Measurements from ENCODE around the gene ATP8B2. TPM values are rescaled to one million over a fixed set of nuclear protein-coding genes. Genes with fewer than 3 reads are reported as not detected.

The ATP8B2 gene
- total RNA-seq, 1 experiment from 2014 or later = 50.0 TPM

- H3K27me3 Mint-ChIP-seq (ENCODE audit: low read depth) = peaks cover 12% of the 10 kb centered on the region
- H3K36me3 Mint-ChIP-seq = peaks cover 6% of the 10 kb centered on the region
- no peak overlapping the region for H3K4me3 Mint-ChIP-seq
- no peak for ATAC-seq
- no peak for DNase-seq (ENCODE audit: low spot score)
- no peaks in the 10 kb centered on the region for H3K4me1 Mint-ChIP-seq
- ChIA-PET POLR2A (no interaction called here), CTCF (interaction anchor here (1.0 to 4.1 kb wide), 2 partner anchors 8 to 18 kb away, joined by 8 to 16 read pairs; no protein-coding TSS in a partner anchor)
- peaks cover 22% of the 10 kb centered on the region for H3K9me3 Mint-ChIP-seq
- H3K27ac Mint-ChIP-seq = no peak overlapping the region
- no peak for TF ChIP-seq SMAD4 (CRISPR knock-in tag; IDR thresholded peaks at IDR 0.05)
- TF ChIP-seq NFE2L1 (CRISPR knock-in tag; IDR thresholded peaks at IDR 0.05) = no peak
- TF ChIP-seq KAT7 (CRISPR knock-in tag; IDR thresholded peaks at IDR 0.05; ENCODE audit: borderline replicate concordance) = no peak
- no peak for TF ChIP-seq CBFB (CRISPR knock-in tag; IDR thresholded peaks at IDR 0.05; ENCODE audit: low read depth)
- no peak for TF ChIP-seq ARID4B (CRISPR knock-in tag; IDR thresholded peaks at IDR 0.05; ENCODE audit: borderline replicate concordance)
- TF ChIP-seq PRRX2 (CRISPR knock-in tag; IDR thresholded peaks at IDR 0.05) = no peak
- no peak for TF ChIP-seq ELF4 (CRISPR knock-in tag; IDR thresholded peaks at IDR 0.05; ENCODE audit: low read depth)
- no peak for TF ChIP-seq ATF6 (CRISPR knock-in tag; IDR thresholded peaks at IDR 0.05)
- TF ChIP-seq ZBTB21 (CRISPR knock-in tag; IDR thresholded peaks at IDR 0.05; ENCODE audit: borderline replicate concordance) = no peak
- no peak for TF ChIP-seq FOXP1 (CRISPR knock-in tag; IDR thresholded peaks at IDR 0.05; ENCODE audit: borderline replicate concordance)
- no peak for TF ChIP-seq RORB (CRISPR knock-in tag; IDR thresholded peaks at IDR 0.05)
- no peak for TF ChIP-seq ZNF512 (CRISPR knock-in tag; IDR thresholded peaks at IDR 0.05; ENCODE audit: borderline replicate concordance)
- TF ChIP-seq MLX (CRISPR knock-in tag; IDR thresholded peaks at IDR 0.05) = no peak
- no peak for TF ChIP-seq ESRRA (CRISPR knock-in tag; IDR thresholded peaks at IDR 0.05; ENCODE audit: borderline replicate concordance)
- no peak for TF ChIP-seq ZBTB43 (CRISPR knock-in tag; IDR thresholded peaks at IDR 0.05)
- no peak for TF ChIP-seq IRF2 (CRISPR knock-in tag; IDR thresholded peaks at IDR 0.05; ENCODE audit: borderline replicate concordance, low read depth)
- TF ChIP-seq E2F1 (CRISPR knock-in tag; IDR thresholded peaks at IDR 0.05) = no peak
- no peak for TF ChIP-seq SMAD3 (CRISPR knock-in tag; IDR thresholded peaks at IDR 0.05; ENCODE audit: borderline replicate concordance)
- no peak for TF ChIP-seq ZSCAN18 (CRISPR knock-in tag; IDR thresholded peaks at IDR 0.05)
Measured at GRCh38 chr1:154316704-154317103, 8.6 kb upstream of the ATP8B2 start.

Data from WTC11 (cell line).